Endothelial cell of umbilical vein (primary cell): ENCODE results near the gene KRT3. TPM values are rescaled to one million over a fixed set of nuclear protein-coding genes. Genes with fewer than 3 reads are reported as not detected.

Source experiments
- BruUV-seq: library from RNA; stranded (reverse); fragments of 400-500 nt; replicated peaks from 2 replicates; lab custom pipeline; 2021; lab: Mats Ljungman, UMichigan
- CTCF ChIA-PET: fragments of 300-600, 350-600 bp; sonication (Branson Sonifier 250); formaldehyde crosslinking; loops from one replicate; lab custom pipeline; 2021; ENCODE audit warnings: antibody characterized with exemption, inconsistent platforms; lab: Charles Lee
- POLR2A ChIA-PET: fragments of 300-600, 350-600 bp; sonication (Branson Sonifier 250); formaldehyde crosslinking; loops from one replicate; lab custom pipeline; 2021; ENCODE audit warnings: antibody characterized with exemption, inconsistent platforms; lab: Charles Lee
- DNase-seq: peaks from one replicate; pipeline ENCODE4 v3.0.0-alpha.2; 2011; ENCODE audit warnings: low read depth, low spot score
- FAIRE-seq: peaks from 2 replicates; lab custom pipeline; 2011; peaks lifted over from hg19 to GRCh38; lab: Jason Lieb, UNC
- H2AFZ ChIP-seq: 2 replicates; pipeline ENCODE4 v1.6.0; 2012; ENCODE audit warnings: low read depth, low read length, control low read depth, inconsistent platforms
- H3K27ac ChIP-seq: 2 replicates; pipeline ENCODE4 v1.5.1; 2011; ENCODE audit warnings: low read depth, mild to moderate bottlenecking, control low read depth, low read length, moderate library complexity; ENCODE audit not compliant: insufficient read depth
- H3K27me3 ChIP-seq, 2 experiments: 2 replicates each; pipeline versions ENCODE4 v1.6.0 to v1.6.1; 2011; ENCODE audit warnings: low read length in 2 of 2, mixed read lengths in 1 of 2; ENCODE audit not compliant: control insufficient read depth in 2 of 2, insufficient read depth in 2 of 2
- H3K36me3 ChIP-seq, 2 experiments: 2 replicates in 1 of 2; 3 replicates in 1 of 2; pipeline ENCODE4 v1.5.1; 2011; ENCODE audit warnings: low read length in 2 of 2, mild to moderate bottlenecking in 1 of 2, moderate library complexity in 1 of 2; ENCODE audit not compliant: control insufficient read depth in 2 of 2, insufficient read depth in 2 of 2; ENCODE audit errors: extremely low read depth in 1 of 2
- H3K4me1 ChIP-seq: 3 replicates; pipeline ENCODE4 v1.5.1; 2011; ENCODE audit warnings: mild to moderate bottlenecking, low read length; ENCODE audit not compliant: control insufficient read depth, insufficient read depth; ENCODE audit errors: extremely low read depth
- H3K4me2 ChIP-seq: 2 replicates; pipeline ENCODE4 v1.6.1; 2011; ENCODE audit warnings: low read length, control low read depth, mixed read lengths; ENCODE audit not compliant: insufficient read depth
- H3K4me3 ChIP-seq, 3 experiments: fragments of 200-600 bp in 1 of 3; sonication (generic), shearing (Covaris generic) in 1 of 3; replicated peaks in 1 of 3; 2 replicates each; pipeline ENCODE4 v1.5.1; 2011 to 2016; ENCODE audit warnings: control low read depth in 3 of 3, low read length in 3 of 3, mild to moderate bottlenecking in 2 of 3, inconsistent platforms in 1 of 3, low read depth in 1 of 3, moderate library complexity in 1 of 3; ENCODE audit not compliant: insufficient read depth in 1 of 3
- H3K79me2 ChIP-seq: 2 replicates; pipeline ENCODE4 v1.6.0; 2012; ENCODE audit warnings: low read length, inconsistent platforms; ENCODE audit not compliant: control insufficient read depth, insufficient read depth
- H3K9ac ChIP-seq: replicated peaks from 2 replicates; pipeline ENCODE3; 2011; ENCODE audit warnings: low read length, control low read depth; ENCODE audit not compliant: insufficient read depth; ENCODE audit errors: extremely low read depth
- H3K9me1 ChIP-seq: replicated peaks from 3 replicates; pipeline ENCODE4 v1.6.0; 2011; ENCODE audit warnings: mild to moderate bottlenecking, low read length; ENCODE audit not compliant: control insufficient read depth, insufficient read depth; ENCODE audit errors: extremely low read depth
- H3K9me3 ChIP-seq: replicated peaks from 2 replicates; pipeline ENCODE4 v1.5.1; 2012; ENCODE audit warnings: low read length, inconsistent platforms; ENCODE audit not compliant: control insufficient read depth, insufficient read depth
- H4K20me1 ChIP-seq: replicated peaks from 2 replicates; pipeline ENCODE3; 2011; ENCODE audit warnings: mild to moderate bottlenecking, low read length; ENCODE audit not compliant: control insufficient read depth, insufficient read depth; ENCODE audit errors: extremely low read depth
- EZH2 ChIP-seq: IDR thresholded peaks from 2 replicates; pipeline ENCODE4 v1.6.1; 2012; ENCODE audit warnings: borderline replicate concordance, low read depth, mild to moderate bottlenecking, moderate library complexity, low read length, inconsistent platforms; ENCODE audit not compliant: severe bottlenecking
- FOS ChIP-seq: IDR thresholded peaks from 2 replicates; pipeline ENCODE4 v1.6.1; 2011; ENCODE audit warnings: mild to moderate bottlenecking, low read length, moderate library complexity, borderline replicate concordance; ENCODE audit not compliant: insufficient read depth
- GATA2 ChIP-seq: IDR thresholded peaks from 2 replicates; pipeline ENCODE4 v1.7.0; 2011; ENCODE audit warnings: low read depth, mild to moderate bottlenecking, moderate library complexity, mixed read lengths, low read length; ENCODE audit not compliant: insufficient read length, insufficient read depth
- JUN ChIP-seq: IDR thresholded peaks from 2 replicates; pipeline ENCODE4 v1.6.1; 2011; ENCODE audit warnings: borderline replicate concordance, low read depth; ENCODE audit not compliant: insufficient read length, insufficient read depth
- MYC ChIP-seq: IDR thresholded peaks from one replicate; pipeline ENCODE4 v1.6.1; 2011; ENCODE audit warnings: mild to moderate bottlenecking, low read depth, low read length
- POLR2A ChIP-seq: IDR thresholded peaks from 2 replicates; pipeline ENCODE4 v1.6.1; 2012; ENCODE audit warnings: low read depth, mild to moderate bottlenecking, control low read depth, low read length
- POLR2AphosphoS5 ChIP-seq: IDR thresholded peaks from 2 replicates; pipeline ENCODE4 v1.6.1; 2012; ENCODE audit warnings: low read depth, mild to moderate bottlenecking, control low read depth, low read length, moderate library complexity; ENCODE audit not compliant: insufficient read depth
- dilution Hi-C: fragments of 300-500 bp; cut with MboI; formaldehyde crosslinking; loops from one replicate; pipeline ENCODE4 v1.15.0; 2019; ENCODE audit warnings: low sequenced_read_pairs; ENCODE audit not compliant: extremely low pct_ligation_motif_present
- intact Hi-C: fragments of 100-400 bp; cut with micrococcal nuclease; formaldehyde crosslinking; loops from one replicate; pipeline ENCODE4 v1.10.0; 2022
- polyA plus RNA-seq, 4 experiments: library from polyadenylated mRNA; depleted of rRNA in 3 of 4; stranded (reverse) in 3 of 4; unstranded in 1 of 4; fragments of >200 nt; gene quantifications; 2 replicates each; pipeline versions ENCODE4 v1.2.1 to v1.2.3, GENCODE V29; 2011 to 2012; ENCODE audit warnings: missing spikeins in 1 of 4
- total RNA-seq: library from RNA; stranded (reverse); gene quantifications from 2 replicates; pipeline ENCODE4 v1.2.3, GENCODE V29; 2021
- TF ChIP-seq, protein P1 (sequence below): IDR thresholded peaks from 2 replicates; pipeline ENCODE4 v1.6.1; 2011; ENCODE audit not compliant: insufficient read depth, insufficient read length
- TF ChIP-seq, protein P2 (sequence below), 2 donors: IDR thresholded peaks; 1 replicate in 1 of 2; 2 replicates in 1 of 2; pipeline ENCODE4 v1.5.1; 2011; ENCODE audit warnings: low read length in 2 of 2, mild to moderate bottlenecking in 2 of 2, moderate library complexity in 2 of 2, control low read depth in 1 of 2, inconsistent platforms in 1 of 2, low read depth in 1 of 2; ENCODE audit not compliant: insufficient read depth in 1 of 2; ENCODE audit errors: extremely low read depth in 1 of 2

The KRT3 gene
- total and polyA plus RNA-seq, 2 donors (not counting 3 experiments of a cell fraction or from before 2014, with no cell fraction given), result not detected

DNA sequence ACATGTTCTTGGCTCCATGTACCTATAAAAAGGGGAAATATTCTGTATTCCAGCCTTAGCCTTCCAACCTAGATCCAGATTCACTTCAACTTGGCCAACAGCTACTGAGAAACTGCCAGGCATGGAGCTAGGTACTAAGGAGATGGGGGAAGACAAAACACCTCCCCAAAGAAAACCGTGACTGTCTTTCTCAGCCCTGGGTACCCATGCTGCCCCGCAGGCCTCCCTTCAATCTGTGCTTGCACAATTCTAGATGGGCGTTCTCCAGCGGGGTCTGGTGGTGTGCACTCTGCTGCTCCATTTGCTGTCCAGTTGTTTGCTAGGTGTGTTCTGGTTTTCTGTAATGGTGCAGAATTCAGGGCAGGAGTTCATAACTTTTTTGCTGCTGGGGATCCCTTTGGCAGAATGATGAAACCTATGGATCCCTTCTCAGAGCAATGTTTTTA is 18.8 kb upstream of the KRT3 start:
- POLR2A ChIA-PET, result no interaction called here
- TF ChIP-seq JUN (no peak), EZH2 (no peak), POLR2A (no peak), GATA2 (no peak), MYC (no peak), FOS (no peak), POLR2AphosphoS5 (no peak)
- TF ChIP-seq, protein P1, sequence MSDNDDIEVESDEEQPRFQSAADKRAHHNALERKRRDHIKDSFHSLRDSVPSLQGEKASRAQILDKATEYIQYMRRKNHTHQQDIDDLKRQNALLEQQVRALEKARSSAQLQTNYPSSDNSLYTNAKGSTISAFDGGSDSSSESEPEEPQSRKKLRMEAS, result no peak
- TF ChIP-seq, protein P2, sequence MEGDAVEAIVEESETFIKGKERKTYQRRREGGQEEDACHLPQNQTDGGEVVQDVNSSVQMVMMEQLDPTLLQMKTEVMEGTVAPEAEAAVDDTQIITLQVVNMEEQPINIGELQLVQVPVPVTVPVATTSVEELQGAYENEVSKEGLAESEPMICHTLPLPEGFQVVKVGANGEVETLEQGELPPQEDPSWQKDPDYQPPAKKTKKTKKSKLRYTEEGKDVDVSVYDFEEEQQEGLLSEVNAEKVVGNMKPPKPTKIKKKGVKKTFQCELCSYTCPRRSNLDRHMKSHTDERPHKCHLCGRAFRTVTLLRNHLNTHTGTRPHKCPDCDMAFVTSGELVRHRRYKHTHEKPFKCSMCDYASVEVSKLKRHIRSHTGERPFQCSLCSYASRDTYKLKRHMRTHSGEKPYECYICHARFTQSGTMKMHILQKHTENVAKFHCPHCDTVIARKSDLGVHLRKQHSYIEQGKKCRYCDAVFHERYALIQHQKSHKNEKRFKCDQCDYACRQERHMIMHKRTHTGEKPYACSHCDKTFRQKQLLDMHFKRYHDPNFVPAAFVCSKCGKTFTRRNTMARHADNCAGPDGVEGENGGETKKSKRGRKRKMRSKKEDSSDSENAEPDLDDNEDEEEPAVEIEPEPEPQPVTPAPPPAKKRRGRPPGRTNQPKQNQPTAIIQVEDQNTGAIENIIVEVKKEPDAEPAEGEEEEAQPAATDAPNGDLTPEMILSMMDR (IDR thresholded peaks at IDR 0.05; ENCODE audit: extremely low read depth in 1 of 2, insufficient read depth in 1 of 2, low read depth in 1 of 2, low read length in 2 of 2), result no peak
- dilution Hi-C loops, result no loop called here

More for the DNA sequence above, 18.8 kb upstream of the KRT3 start:
- CTCF ChIA-PET, result interaction anchor here (1.5 kb wide), 1 partner anchor 51 kb away, joined by 3 read pairs; no protein-coding TSS in a partner anchor
- Histone ChIP-seq H3K27ac (no peak overlapping the region), H3K27me3 (no peaks in the 10 kb centered on the region), H3K4me2 (no peak overlapping the region), H3K9ac (no peak overlapping the region), H3K9me3 (no peaks in the 10 kb centered on the region), H3K4me1 (no peaks in the 10 kb centered on the region), H3K9me1 (no peaks in the 10 kb centered on the region), H2AFZ (no peak overlapping the region), H3K4me3 (no peak overlapping the region), H3K36me3 (no peaks in the 10 kb centered on the region), H4K20me1 (no peaks in the 10 kb centered on the region), H3K79me2 (no peaks in the 10 kb centered on the region)
- FAIRE-seq, result no peak
- intact Hi-C loops, result no loop called here
- no peak for DNase-seq
- no TSS peak for BruUV-seq
